Liver (tissue), 9 donors: Measurements from ENCODE around the gene TXNIP. TPM values are rescaled to one million over a fixed set of nuclear protein-coding genes. Genes with fewer than 3 reads are reported as not detected.

Experiments used
- DNase-seq: peaks from one replicate; pipeline ENCODE4 v3.0.0-alpha.2; 2017; ENCODE audit warnings: low spot score
- H3K27ac ChIP-seq, 2 donors: one replicate each; pipeline ENCODE4 v1.7.0; 2013; ENCODE audit warnings: inconsistent platforms in 2 of 2, low read length in 2 of 2, control low read depth in 1 of 2, low read depth in 1 of 2, mild to moderate bottlenecking in 1 of 2
- H3K27me3 ChIP-seq, 4 donors: one replicate each; pipeline versions ENCODE4 v1.6.1 to v1.7.0; 2013; ENCODE audit warnings: low read length in 3 of 4, inconsistent platforms in 1 of 4, mild to moderate bottlenecking in 1 of 4, moderate library complexity in 1 of 4; ENCODE audit not compliant: control insufficient read depth in 4 of 4, insufficient read depth in 4 of 4
- H3K36me3 ChIP-seq, 4 donors: one replicate each; pipeline versions ENCODE4 v1.6.1 to v1.7.0; 2013; ENCODE audit warnings: low read length in 3 of 4, mild to moderate bottlenecking in 3 of 4, low read depth in 1 of 4, moderate library complexity in 1 of 4; ENCODE audit not compliant: control insufficient read depth in 4 of 4, insufficient read depth in 3 of 4
- H3K4me1 ChIP-seq, 4 donors: one replicate each; pipeline versions ENCODE4 v1.6.1 to v1.7.0; 2013; ENCODE audit warnings: low read length in 3 of 4, mild to moderate bottlenecking in 3 of 4, moderate library complexity in 1 of 4; ENCODE audit not compliant: control insufficient read depth in 4 of 4, insufficient read depth in 4 of 4
- H3K4me3 ChIP-seq, 3 donors: one replicate each; pipeline versions ENCODE4 v1.6.1 to v1.7.0; 2013; ENCODE audit warnings: low read length in 3 of 3, control low read depth in 1 of 3, low read depth in 1 of 3, mild to moderate bottlenecking in 1 of 3
- H3K9ac ChIP-seq, 2 donors: one replicate each; pipeline ENCODE4 v1.7.0; 2013; ENCODE audit warnings: low read length in 2 of 2, mild to moderate bottlenecking in 2 of 2, moderate library complexity in 2 of 2, control low read depth in 1 of 2, low read depth in 1 of 2
- H3K9me3 ChIP-seq, 4 donors: one replicate each; pipeline versions ENCODE4 v1.6.1 to v1.7.0; 2013; ENCODE audit warnings: low read length in 3 of 4; ENCODE audit not compliant: control insufficient read depth in 4 of 4
- ATF3 ChIP-seq: IDR thresholded peaks from 2 replicates; pipeline ENCODE4 v1.6.1; 2016; ENCODE audit warnings: antibody characterized with exemption
- CTCF ChIP-seq: fragments of 150-350 bp; IDR thresholded peaks from 2 replicates; pipeline ENCODE4 v1.5.1; 2017; ENCODE audit warnings: improper control_type of control experiment, low read depth, low read length; ENCODE audit not compliant: missing input control
- EGR1 ChIP-seq, 2 donors: IDR thresholded peaks; 2 replicates each; pipeline ENCODE4 v1.6.1; 2016 to 2018; ENCODE audit warnings: antibody characterized with exemption in 2 of 2, low read depth in 2 of 2
- FOXA1 ChIP-seq: IDR thresholded peaks from 2 replicates; pipeline ENCODE4 v1.6.1; 2016; ENCODE audit warnings: antibody characterized with exemption
- FOXA2 ChIP-seq: IDR thresholded peaks from 2 replicates; pipeline ENCODE4 v1.6.1; 2016; ENCODE audit warnings: antibody characterized with exemption
- GABPA ChIP-seq, 2 donors: IDR thresholded peaks in 1 of 2; conservative IDR thresholded peaks in 1 of 2; 2 replicates each; pipeline ENCODE4 v1.6.1; 2016; ENCODE audit warnings: antibody characterized with exemption in 2 of 2, mild to moderate bottlenecking in 1 of 2, moderate library complexity in 1 of 2
- HNF4A ChIP-seq, 2 donors: conservative IDR thresholded peaks; 2 replicates each; pipeline ENCODE4 v1.6.1; 2016; ENCODE audit warnings: antibody characterized with exemption in 2 of 2, mild to moderate bottlenecking in 2 of 2
- HNF4G ChIP-seq: IDR thresholded peaks from 2 replicates; pipeline ENCODE4 v1.6.1; 2016; ENCODE audit warnings: antibody characterized with exemption
- JUND ChIP-seq, 2 donors: IDR thresholded peaks; 2 replicates each; pipeline ENCODE4 v1.6.1; 2016; ENCODE audit warnings: antibody characterized with exemption in 2 of 2
- MAX ChIP-seq: IDR thresholded peaks from 2 replicates; pipeline ENCODE4 v1.6.1; 2016; ENCODE audit warnings: antibody characterized with exemption
- NR2F2 ChIP-seq: IDR thresholded peaks from 2 replicates; pipeline ENCODE4 v1.6.1; 2016; ENCODE audit warnings: antibody characterized with exemption
- RAD21 ChIP-seq, 2 donors: IDR thresholded peaks; 2 replicates each; pipeline ENCODE4 v1.6.1; 2016; ENCODE audit warnings: antibody characterized with exemption in 2 of 2, mild to moderate bottlenecking in 2 of 2
- REST ChIP-seq: IDR thresholded peaks from 2 replicates; pipeline ENCODE4 v1.6.1; 2016; ENCODE audit warnings: antibody characterized with exemption, mild to moderate bottlenecking
- RXRA ChIP-seq, 2 donors: IDR thresholded peaks; 2 replicates each; pipeline ENCODE4 v1.6.1; 2017 to 2018; ENCODE audit warnings: antibody characterized with exemption in 2 of 2, mild to moderate bottlenecking in 1 of 2
- SP1 ChIP-seq: IDR thresholded peaks from 2 replicates; pipeline ENCODE4 v1.6.1; 2018; ENCODE audit warnings: antibody characterized with exemption, mild to moderate bottlenecking
- TAF1 ChIP-seq: conservative IDR thresholded peaks from 2 replicates; pipeline ENCODE4 v1.6.1; 2016; ENCODE audit warnings: antibody characterized with exemption, mild to moderate bottlenecking
- YY1 ChIP-seq: IDR thresholded peaks from 2 replicates; pipeline ENCODE4 v1.6.1; 2016; ENCODE audit warnings: antibody characterized with exemption, mild to moderate bottlenecking
- ZBTB33 ChIP-seq: IDR thresholded peaks from 2 replicates; pipeline ENCODE4 v1.6.1; 2016; ENCODE audit warnings: antibody characterized with exemption
- WGBS: extraction: QIAGEN DNeasy Blood & Tissue Kit; methylation state at CpG from one replicate; pipeline ENCODE4 v1.1.7; 2013; 5-methylcytosine and 5-hydroxymethylcytosine counted together
- polyA plus RNA-seq, 2 donors: library from polyadenylated mRNA; stranded (reverse) in 1 of 2; unstranded in 1 of 2; fragments of 200-250 nt in 1 of 2; fragments of >200 nt in 1 of 2; fragmentation: Nextera tagmentation in 1 of 2; extraction: Ambion mirVana in 1 of 2; gene quantifications; one replicate each; pipeline versions ENCODE4 v1.2.1 to v1.2.3, GENCODE V29; 2013 to 2015
- total RNA-seq, 2 donors: library from RNA; depleted of rRNA; stranded (reverse); fragments of >200 nt; gene quantifications; one replicate each; pipeline ENCODE4 v1.2.3, GENCODE V29; 2014
- donor health status: healthy.
- donor health status: healthy.
- donor health status: healthy.
- donor health status: healthy.
- donor health status: healthy.

The TXNIP gene
- 100 to 1,000 TPM in 1 of 2 donors, 10 to 100 TPM in 1; 84.7 to 223 TPM for total RNA-seq
- polyA plus RNA-seq, result 10 to 100 TPM; 53.8 to 99.2 TPM

- Histone ChIP-seq H3K4me3 (peak within 1 kb of the TSS; percentile 63 to 100 (median 86)), H3K4me1 (peaks cover 11 to 63% (median 46%) of the 10 kb centered on the region in 4 donors), H3K27ac (peak within 1 kb of the TSS; percentile 95 to 96), H3K9ac (peak within 1 kb of the TSS; percentile 87 to 97), H3K9me3 (no peaks in the 10 kb centered on the region), H3K27me3 (no peaks in the 10 kb centered on the region), H3K36me3 (peaks cover 6 to 29% (median 20%) of the 10 kb centered on the region in 4 donors)
- under 1% methylated on average over 30 of the region's 30 CpGs for WGBS
- TF ChIP-seq SP1 (peak; percentile 96), GABPA (IDR thresholded peaks at IDR 0.05 in 1 of 2, conservative IDR thresholded peaks at IDR 0.05 in 1 of 2) (peak in 1 of 2 donors; percentile 40), FOXA2 (peak; percentile 91), HNF4A (conservative IDR thresholded peaks at IDR 0.05) (peak in 1 of 2 donors; percentile 62), JUND (IDR thresholded peaks at IDR 0.05) (peak in 1 of 2 donors; percentile 41), CTCF (no peak), ATF3 (peak; percentile 19), REST (peak; percentile 95), MAX (peak; percentile 89), NR2F2 (no peak), HNF4G (no peak), ZBTB33 (no peak), RAD21 (IDR thresholded peaks at IDR 0.05) (peak; percentile 24 to 26), YY1 (peak; percentile 96), RXRA (IDR thresholded peaks at IDR 0.05) (peak; percentile 75 to 76), FOXA1 (peak; percentile 94), EGR1 (IDR thresholded peaks at IDR 0.05; ENCODE audit: low read depth in 2 of 2) (peak in 1 of 2 donors; percentile 52), TAF1 (peak; percentile 100)
- DNase-seq, result peak; percentile 95
Measured at GRCh38 chr1:145996433-145997015, at the start of gene TXNIP. TXNIP (minus strand) TSS chr1:145996579; CDS start chr1:145996266, 313 bp downstream.
